ENCODE results near the gene POC1B. TPM values are rescaled to one million over a fixed set of nuclear protein-coding genes. Genes with fewer than 3 reads are reported as not detected.
"Not testable (repeated sequence)": the region's sequence is repeated elsewhere in the genome, so short reads cannot be mapped to it uniquely, and the experiment has no call there.

POC1B gene
- total RNA-seq, 1 donor from 2014 or later, result 40.3 TPM

DNA sequence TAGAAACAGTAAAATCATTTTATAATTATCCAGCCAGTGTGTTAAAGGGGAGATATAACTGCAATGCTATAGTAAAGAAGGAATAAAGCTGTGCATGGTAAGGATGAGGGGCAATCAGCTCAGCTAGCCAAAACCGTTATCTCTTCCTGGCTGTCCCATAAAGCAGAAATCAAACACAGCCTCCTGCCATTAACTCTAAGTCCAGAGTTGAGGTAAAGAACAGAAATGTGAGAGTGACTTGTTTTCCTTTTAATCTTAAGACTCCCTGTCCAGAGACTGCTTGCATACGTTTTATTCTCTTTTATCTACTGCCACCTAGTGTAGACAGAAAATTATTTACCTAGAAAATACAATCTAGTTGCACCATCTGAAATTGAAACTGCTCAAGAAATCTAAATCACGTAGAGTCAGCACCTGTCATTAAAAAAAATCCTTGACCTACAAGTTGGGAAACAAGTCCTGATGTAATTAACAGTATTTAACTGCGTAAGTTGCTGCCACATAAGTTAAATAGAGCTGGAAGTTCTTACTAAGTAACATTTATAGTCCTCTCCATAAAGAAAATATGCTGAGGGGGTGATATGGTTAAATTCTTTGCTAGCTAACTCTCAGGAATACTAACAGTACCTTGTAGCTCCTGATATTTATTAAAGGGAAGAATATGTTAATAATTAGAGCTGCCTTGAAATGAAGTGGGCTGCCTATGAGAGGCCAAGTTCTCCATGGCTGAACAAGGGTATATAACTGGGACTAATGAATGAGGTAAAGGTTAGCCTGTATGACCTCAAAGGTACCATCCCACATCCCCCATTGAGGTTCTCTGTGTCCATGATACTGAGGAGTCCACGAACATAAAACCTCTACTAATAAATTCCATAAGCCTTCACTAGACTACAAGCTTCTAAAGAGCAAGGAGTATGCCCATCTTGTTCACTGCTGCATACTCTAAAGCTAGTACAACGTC, 63.9 kb downstream of the POC1B start:
- Histone ChIP-seq H3F3A (ENCODE audit: low read depth) (peaks cover 10% of the 10 kb centered on the region), H3K4me2 (no peak overlapping the region)
- peak overlapping the region; percentile 48 for H3K4me3 Mint-ChIP-seq

GRCh38 chr12:89461190-89461589, 64.7 kb downstream of the POC1B start:
- H3K27ac Mint-ChIP-seq, result peak overlapping the region; percentile 8
- no peaks in the 10 kb centered on the region for H3K79me2 ChIP-seq (ENCODE audit: low read depth)
- no peaks in the 10 kb centered on the region for H3K9me3 ChIP-seq (ENCODE audit: low read depth)
- H3K4me1 Mint-ChIP-seq, result peaks cover 35% of the 10 kb centered on the region
- TF ChIP-seq EZH2phosphoT487 (IDR thresholded peaks at IDR 0.05), result no peak
- no peak for TF ChIP-seq CTCF (IDR thresholded peaks at IDR 0.05)
- no peak for TF ChIP-seq EZH2 (IDR thresholded peaks at IDR 0.05)
- H3K4me2 ChIP-seq, result no peak overlapping the region
- no peaks in the 10 kb centered on the region for H3K27me3 ChIP-seq
- peaks cover 10% of the 10 kb centered on the region for H3F3A ChIP-seq (ENCODE audit: low read depth)
- peaks cover 22% of the 10 kb centered on the region for H3K4me1 ChIP-seq
- H3K36me3 ChIP-seq, result no peaks in the 10 kb centered on the region
- no peaks in the 10 kb centered on the region for H3K9me3 Mint-ChIP-seq
- no peak overlapping the region for H3K27ac ChIP-seq
- no peaks in the 10 kb centered on the region for H3K27me3 Mint-ChIP-seq (ENCODE audit: insufficient read depth, low read depth)
- no peak overlapping the region for H3K4me3 ChIP-seq
- DNase-seq (ENCODE audit: low spot score), result peak; percentile 20
- H2AFZ ChIP-seq (replicated peaks), result no peak overlapping the region
- H4K20me1 ChIP-seq (ENCODE audit: low read depth), result no peaks in the 10 kb centered on the region
- no peaks in the 10 kb centered on the region for H3K36me3 Mint-ChIP-seq
- no peak overlapping the region for H3K9ac ChIP-seq
- H3K4me3 Mint-ChIP-seq, result peak overlapping the region; percentile 48

More for the DNA sequence above, 63.9 kb downstream of the POC1B start:
- Mint-ChIP-seq H3K36me3 (peaks cover 4% of the 10 kb centered on the region), H3K4me1 (peaks cover 33% of the 10 kb centered on the region), H3K27me3 (ENCODE audit: insufficient read depth, low read depth) (no peaks in the 10 kb centered on the region), H3K9me3 (no peaks in the 10 kb centered on the region), H3K27ac (peak overlapping the region; percentile 40)
- TF ChIP-seq EZH2 (IDR thresholded peaks at IDR 0.05) (no peak), EZH2phosphoT487 (IDR thresholded peaks at IDR 0.05) (no peak), CTCF (IDR thresholded peaks at IDR 0.05) (peak; percentile 77)
- Histone ChIP-seq H2AFZ (replicated peaks) (no peak overlapping the region), H3K9ac (no peak overlapping the region), H3K27ac (no peak overlapping the region), H3K4me3 (no peak overlapping the region), H3K4me1 (peaks cover 22% of the 10 kb centered on the region), H3K27me3 (no peaks in the 10 kb centered on the region), H3K36me3 (no peaks in the 10 kb centered on the region), H3K79me2 (ENCODE audit: low read depth) (no peaks in the 10 kb centered on the region), H3K9me3 (ENCODE audit: low read depth) (no peaks in the 10 kb centered on the region), H4K20me1 (ENCODE audit: low read depth) (no peaks in the 10 kb centered on the region)
- DNase-seq (ENCODE audit: low spot score), result peak; percentile 64

DNA sequence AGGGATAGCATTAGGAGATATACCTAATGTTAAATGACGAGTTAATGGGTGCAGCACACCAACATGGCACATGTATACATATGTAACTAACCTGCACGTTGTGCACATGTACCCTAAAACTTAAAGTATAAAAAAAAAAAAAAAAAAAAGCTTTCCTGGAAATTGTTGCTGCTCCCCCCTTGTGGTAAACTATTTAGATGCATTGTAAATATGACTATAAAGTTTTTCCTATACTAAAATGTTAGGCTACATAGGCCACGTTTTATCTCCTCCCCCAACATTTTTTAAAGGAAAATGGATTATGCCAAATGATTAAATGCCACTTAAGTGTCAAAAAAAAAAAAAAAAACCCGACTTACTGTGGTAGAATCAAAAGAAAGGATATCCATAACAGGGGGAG, 66.6 kb downstream of the POC1B start:
- H3K27ac ChIP-seq; H3K27ac Mint-ChIP-seq; H3K4me2 ChIP-seq; H3K79me2 ChIP-seq (ENCODE audit: low read depth); H3K4me3 ChIP-seq; H3K27me3 ChIP-seq; H2AFZ ChIP-seq (replicated peaks); H3K4me3 Mint-ChIP-seq; H3K9me3 Mint-ChIP-seq; H3K27me3 Mint-ChIP-seq (ENCODE audit: insufficient read depth, low read depth); H3K36me3 Mint-ChIP-seq; H4K20me1 ChIP-seq (ENCODE audit: low read depth); H3F3A ChIP-seq (ENCODE audit: low read depth); H3K9ac ChIP-seq; H3K9me3 ChIP-seq (ENCODE audit: low read depth); H3K36me3 ChIP-seq; DNase-seq (ENCODE audit: low spot score): not testable (repeated sequence)
- TF ChIP-seq CTCF (IDR thresholded peaks at IDR 0.05), result peak; percentile 24
- H3K4me1 ChIP-seq, result peaks cover 26% of the 10 kb centered on the region
- H3K4me1 Mint-ChIP-seq, result peaks cover 42% of the 10 kb centered on the region
